ENCODE measurements around the gene GRAP. TPM values are rescaled to one million over a fixed set of nuclear protein-coding genes. Genes with fewer than 3 reads are reported as not detected.
"Not testable (repeated sequence)": the region's sequence is repeated elsewhere in the genome, so short reads cannot be mapped to it uniquely, and the experiment has no call there.

The GRAP gene
- total RNA-seq, 2 experiments from 2014 or later = 15.4 to 16.1 TPM

DNA sequence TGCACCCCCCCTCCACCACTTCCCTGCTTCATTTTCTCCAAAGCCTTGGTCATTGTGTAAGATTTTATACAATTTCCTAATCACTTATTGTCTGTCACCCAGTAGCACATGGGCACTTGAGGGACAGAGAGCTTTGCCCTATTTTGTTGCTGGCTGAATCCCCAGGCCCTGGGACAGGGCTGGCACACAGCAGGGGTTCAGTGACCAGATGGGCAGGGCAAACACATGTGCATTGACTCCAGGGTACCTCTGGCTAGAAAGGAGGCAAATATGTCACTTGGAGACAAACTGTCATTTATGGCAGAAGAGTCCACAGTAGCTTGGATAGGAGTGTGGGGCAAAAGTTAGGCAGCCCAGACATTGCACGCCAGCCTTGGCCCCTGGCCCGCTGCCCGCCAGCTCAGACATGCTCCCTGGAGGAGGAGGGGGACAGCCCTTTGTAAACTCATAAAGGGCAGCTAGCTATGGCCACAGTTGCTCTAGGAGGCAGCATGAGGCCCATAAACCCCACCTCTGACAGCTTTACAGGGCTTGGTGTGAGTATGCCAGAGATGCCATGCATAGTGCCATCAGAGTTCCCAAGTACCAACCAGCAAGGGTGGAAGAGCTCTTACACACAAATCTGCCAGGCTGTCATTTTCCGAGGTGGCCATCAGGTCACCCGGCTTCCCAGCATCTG lies 15.8 kb downstream of the GRAP start:
- CTCF ChIA-PET, POLR2A ChIA-PET: not testable (repeated sequence)

DNA sequence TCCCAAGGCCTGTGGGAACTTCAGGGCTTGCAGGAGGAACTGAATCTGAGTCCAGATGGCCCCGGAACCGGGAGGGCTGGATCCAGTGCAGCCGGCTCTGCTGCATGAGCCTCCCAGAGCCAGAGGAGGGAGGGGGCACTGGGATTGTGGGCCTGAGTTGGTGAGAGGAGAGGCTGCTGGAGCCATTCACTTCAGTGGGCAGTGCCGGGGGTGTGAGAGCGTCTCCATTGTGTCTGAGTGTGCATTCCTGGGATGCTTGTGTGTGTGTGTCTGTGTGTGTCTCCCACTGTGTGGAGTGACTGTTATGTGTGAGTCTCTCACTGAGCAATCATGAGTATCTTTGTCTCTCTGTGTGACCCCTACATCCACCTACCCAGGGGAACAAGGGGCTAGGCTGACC lies 17.0 kb downstream of the GRAP start:
- CTCF ChIA-PET; DNase-seq; POLR2A ChIA-PET; H3K36me3 Mint-ChIP-seq (ENCODE audit: low read depth); H3K27ac Mint-ChIP-seq; H3K4me1 Mint-ChIP-seq; H3K4me3 Mint-ChIP-seq; H3K9me3 Mint-ChIP-seq; H3K27me3 Mint-ChIP-seq: not testable (repeated sequence)

More for the DNA sequence above, 15.8 kb downstream of the GRAP start:
- not testable (repeated sequence) for DNase-seq; H3K36me3 Mint-ChIP-seq (ENCODE audit: low read depth); H3K9me3 Mint-ChIP-seq; H3K4me3 Mint-ChIP-seq; H3K27ac Mint-ChIP-seq; H3K27me3 Mint-ChIP-seq; H3K4me1 Mint-ChIP-seq

DNA sequence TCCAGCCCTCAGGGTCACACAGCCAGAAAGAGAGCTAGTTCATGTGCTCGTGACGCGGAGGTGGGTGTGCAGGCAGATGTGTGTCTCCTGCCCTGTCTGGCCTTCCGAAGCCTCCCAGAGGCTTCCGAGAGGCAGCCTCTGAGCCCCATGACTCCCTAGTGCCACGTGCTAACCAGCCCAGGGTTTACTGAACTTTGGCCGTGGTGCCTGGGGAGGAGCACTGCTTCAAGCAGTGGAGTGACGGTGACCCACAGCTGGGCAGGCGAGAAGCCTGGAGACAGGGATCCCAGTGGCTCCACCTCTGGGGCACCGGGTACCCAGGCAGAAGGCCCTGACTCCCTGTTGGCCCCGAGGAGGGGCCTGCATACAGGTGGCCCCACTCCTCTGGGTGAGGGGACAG lies 18.1 kb downstream of the GRAP start:
- H3K4me3 Mint-ChIP-seq; H3K36me3 Mint-ChIP-seq (ENCODE audit: low read depth); POLR2A ChIA-PET; H3K27ac Mint-ChIP-seq; DNase-seq; H3K9me3 Mint-ChIP-seq; CTCF ChIA-PET; H3K27me3 Mint-ChIP-seq: not testable (repeated sequence)
- H3K4me1 Mint-ChIP-seq = peaks cover 13% of the 10 kb centered on the region

DNA sequence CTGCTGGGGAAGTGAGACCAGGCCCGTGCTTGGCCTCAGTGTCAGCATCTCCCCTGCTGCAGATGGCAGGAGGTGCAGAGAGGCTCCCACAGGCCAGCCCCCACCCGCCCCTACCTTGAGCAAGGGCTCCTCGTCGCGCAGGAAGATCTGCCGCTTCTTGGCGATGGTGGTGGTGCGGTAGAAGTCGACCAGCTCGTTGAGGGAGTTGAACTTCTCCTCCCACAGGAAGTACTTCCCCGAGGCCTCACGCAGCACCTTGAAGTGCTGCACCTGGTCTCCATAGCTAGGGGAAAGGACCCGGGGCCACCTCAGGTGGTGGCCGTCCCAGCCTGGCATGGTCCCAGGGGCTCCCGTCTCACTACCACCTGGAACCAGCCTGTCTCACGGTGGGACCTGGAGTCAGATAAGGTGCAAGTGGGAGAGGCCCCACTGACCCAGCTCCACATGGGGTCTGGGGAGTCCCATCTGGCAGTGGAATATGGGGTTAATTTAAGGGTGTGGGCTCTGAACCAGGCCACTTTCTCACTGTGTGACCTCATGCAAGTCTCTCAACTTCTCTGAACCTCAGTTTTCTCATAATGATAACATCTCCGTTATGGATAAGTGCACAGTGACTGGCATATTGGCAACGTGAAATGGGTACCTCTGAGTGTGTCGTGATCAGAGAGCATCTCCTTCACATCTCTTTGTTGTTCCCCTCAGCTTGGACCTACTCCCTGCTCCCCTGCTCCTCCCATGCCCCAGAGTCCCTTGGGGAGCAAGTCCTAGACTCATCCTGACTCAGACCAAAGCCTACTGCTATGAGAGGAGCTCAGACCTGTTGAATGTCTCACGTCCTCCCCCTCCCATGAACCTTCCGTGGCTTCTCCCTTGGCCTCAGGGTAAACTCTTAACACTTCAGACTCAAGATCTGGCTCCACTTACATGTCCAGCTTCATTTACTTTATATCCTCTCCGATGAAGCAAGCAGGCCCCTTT lies 22.4 kb downstream of the GRAP start:
- no peak overlapping the region for H3K4me3 Mint-ChIP-seq
- H3K9me3 Mint-ChIP-seq = no peaks in the 10 kb centered on the region
- no peak for DNase-seq
- H3K27ac Mint-ChIP-seq = no peak overlapping the region
- ChIA-PET POLR2A (no interaction called here), CTCF (interaction anchor here (0.5 to 1.5 kb wide), 3 partner anchors 18 to 841 kb away, joined by 3 to 9 read pairs (median 3); no protein-coding TSS in a partner anchor)
- no peaks in the 10 kb centered on the region for H3K27me3 Mint-ChIP-seq
- H3K36me3 Mint-ChIP-seq (ENCODE audit: low read depth) = peaks cover 8% of the 10 kb centered on the region
- H3K4me1 Mint-ChIP-seq = peaks cover 13% of the 10 kb centered on the region

DNA sequence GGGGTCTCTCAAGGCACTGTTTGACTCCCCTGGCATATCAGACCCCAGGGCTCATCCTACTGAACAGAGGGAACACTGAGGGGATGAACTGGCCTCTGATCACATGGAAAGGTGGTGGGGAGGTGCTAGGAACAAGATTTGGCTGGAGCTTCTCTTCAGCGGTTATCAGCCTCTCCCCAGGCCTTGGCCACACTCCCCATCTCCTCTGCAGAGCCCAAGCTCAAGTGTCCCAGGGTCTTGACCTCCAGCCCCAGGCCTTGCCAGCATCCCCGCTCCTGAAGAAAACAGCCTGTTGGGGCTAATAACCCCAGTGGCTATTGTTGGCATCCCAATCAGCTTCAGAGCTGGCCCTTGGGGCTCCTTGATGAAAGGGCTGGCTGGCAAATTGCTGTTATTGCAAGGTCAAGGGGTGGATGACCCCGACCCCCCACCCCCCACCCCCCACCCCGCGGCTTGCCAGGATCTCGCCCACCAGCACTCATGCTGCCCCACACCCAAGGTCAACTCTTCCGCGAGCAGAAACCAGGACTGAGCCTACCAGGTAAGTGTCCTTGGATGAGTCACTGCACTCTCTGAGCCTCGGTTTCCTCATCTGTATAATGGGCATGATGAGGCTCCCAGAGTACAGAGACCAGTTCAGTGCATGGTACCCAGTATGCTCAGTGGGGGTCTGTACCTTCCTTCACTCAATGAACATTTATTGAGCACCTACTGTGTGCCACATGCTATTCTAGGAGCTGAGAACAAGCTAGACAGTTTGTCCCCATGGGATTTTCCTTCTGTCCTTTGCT lies 23.4 kb downstream of the GRAP start:
- peaks cover 8% of the 10 kb centered on the region for H3K36me3 Mint-ChIP-seq (ENCODE audit: low read depth)
- H3K27ac Mint-ChIP-seq = no peak overlapping the region
- no peak for DNase-seq
- no peak overlapping the region for H3K4me3 Mint-ChIP-seq
- ChIA-PET CTCF (interaction anchor here (1.2 to 1.8 kb wide), 3 partner anchors 63 to 398 kb away, joined by 4 to 9 read pairs (median 8); no protein-coding TSS in a partner anchor), POLR2A (interaction anchor here (1.3 kb wide), 1 partner anchor 19 kb away, joined by 4 read pairs; the partner anchor contains the start of gene FAM83G)
- H3K4me1 Mint-ChIP-seq = peaks cover 13% of the 10 kb centered on the region
- H3K9me3 Mint-ChIP-seq = no peaks in the 10 kb centered on the region
- H3K27me3 Mint-ChIP-seq = no peaks in the 10 kb centered on the region

DNA sequence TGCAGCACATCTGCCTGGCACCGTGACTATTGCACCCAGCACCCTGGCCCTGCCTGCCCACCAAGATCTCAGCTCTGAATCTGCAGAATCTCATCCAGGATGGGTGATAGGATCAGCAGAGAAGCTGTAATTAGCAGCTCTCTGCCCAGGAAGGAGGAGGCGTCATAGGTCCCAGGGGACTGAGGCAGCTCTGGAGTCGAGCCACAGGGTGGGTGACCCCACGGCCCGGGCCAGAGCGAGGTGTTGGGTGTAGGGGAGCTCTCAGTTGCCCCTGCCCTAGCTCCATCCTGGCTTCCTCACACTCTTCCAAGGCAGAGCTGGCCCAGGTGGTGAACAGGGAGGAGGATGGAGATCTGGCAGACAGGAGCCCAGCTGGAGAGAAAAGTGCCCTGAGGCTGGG lies 24.0 kb downstream of the GRAP start:
- ChIA-PET CTCF (interaction anchor here (1.2 to 1.8 kb wide), 2 partner anchors 62 to 397 kb away, joined by 4 to 8 read pairs; no protein-coding TSS in a partner anchor), POLR2A (interaction anchor here (1.3 kb wide), 2 partner anchors 14 to 18 kb away, joined by 3 to 4 read pairs; partner anchors contain the start of gene FAM83G)
- no peaks in the 10 kb centered on the region for H3K27me3 Mint-ChIP-seq
- no peak overlapping the region for H3K4me3 Mint-ChIP-seq
- no peak overlapping the region for H3K27ac Mint-ChIP-seq
- peaks cover 8% of the 10 kb centered on the region for H3K36me3 Mint-ChIP-seq (ENCODE audit: low read depth)
- DNase-seq = no peak
- peaks cover 13% of the 10 kb centered on the region for H3K4me1 Mint-ChIP-seq
- H3K9me3 Mint-ChIP-seq = no peaks in the 10 kb centered on the region

DNA sequence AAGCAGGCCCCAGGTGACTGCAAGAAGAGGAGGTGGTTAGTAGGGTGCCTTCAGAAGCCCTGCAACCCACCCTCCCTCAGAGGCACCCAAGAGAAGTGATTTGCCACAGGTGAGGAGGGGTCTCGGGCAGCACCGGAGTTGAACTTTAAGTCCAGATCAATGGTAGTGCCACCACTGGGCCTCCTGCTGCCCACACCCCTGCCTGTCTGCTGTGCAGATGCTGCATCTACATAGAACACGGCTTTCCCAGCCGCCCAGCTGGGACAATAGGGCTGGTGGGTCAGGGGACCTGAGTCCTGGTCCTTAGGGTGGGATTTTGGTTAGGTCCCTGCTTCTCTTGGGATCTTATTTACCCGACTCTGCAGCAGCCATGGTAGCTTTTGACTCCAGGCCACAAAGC lies 24.6 kb downstream of the GRAP start:
- Mint-ChIP-seq H3K4me3 (no peak overlapping the region), H3K9me3 (no peaks in the 10 kb centered on the region), H3K36me3 (ENCODE audit: low read depth) (peaks cover 8% of the 10 kb centered on the region), H3K27ac (no peak overlapping the region), H3K4me1 (peaks cover 13% of the 10 kb centered on the region), H3K27me3 (no peaks in the 10 kb centered on the region)
- ChIA-PET CTCF (interaction anchor here (1.2 to 1.8 kb wide), 2 partner anchors 61 to 396 kb away, joined by 4 to 8 read pairs; no protein-coding TSS in a partner anchor), POLR2A (interaction anchor here (1.3 kb wide), 1 partner anchor 14 kb away, joined by 3 read pairs; no protein-coding TSS in a partner anchor)
- no peak for DNase-seq

DNA sequence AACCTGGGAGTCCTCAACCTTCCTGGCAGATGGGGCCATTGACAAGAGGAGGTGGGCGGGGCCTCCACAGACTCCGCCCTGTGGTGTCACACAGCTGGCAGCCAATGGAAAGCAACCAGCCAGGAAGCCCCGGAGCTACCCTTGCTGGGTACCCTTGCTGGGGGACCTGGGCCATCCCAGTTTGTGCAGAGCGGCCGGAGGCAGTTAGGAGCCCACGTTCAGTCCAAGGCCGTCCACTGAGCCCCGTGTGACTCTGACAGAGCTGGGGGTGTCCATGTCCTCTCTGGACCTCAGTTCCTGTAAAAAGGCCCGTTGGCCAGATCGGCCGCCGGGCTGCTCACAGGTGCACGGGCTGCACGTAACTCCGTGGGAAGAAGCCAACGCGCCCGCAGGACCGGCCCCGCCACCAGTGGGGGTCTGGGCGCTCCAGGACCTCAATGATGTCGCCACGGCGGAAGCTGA lies 25.1 kb downstream of the GRAP start:
- H3K27ac Mint-ChIP-seq = no peak overlapping the region
- H3K36me3 Mint-ChIP-seq (ENCODE audit: low read depth) = peaks cover 8% of the 10 kb centered on the region
- peaks cover 13% of the 10 kb centered on the region for H3K4me1 Mint-ChIP-seq
- POLR2A ChIA-PET = interaction anchor here (1.3 to 1.6 kb wide), 2 partner anchors 13 to 17 kb away, joined by 3 to 5 read pairs; partner anchors contain the start of gene FAM83G
- CTCF ChIA-PET = interaction anchor here (1.8 kb wide), 1 partner anchor 61 kb away, joined by 8 read pairs; no protein-coding TSS in a partner anchor
- H3K9me3 Mint-ChIP-seq = no peaks in the 10 kb centered on the region
- H3K4me3 Mint-ChIP-seq = no peak overlapping the region
- H3K27me3 Mint-ChIP-seq = no peaks in the 10 kb centered on the region
- peak; percentile 43 for DNase-seq

DNA sequence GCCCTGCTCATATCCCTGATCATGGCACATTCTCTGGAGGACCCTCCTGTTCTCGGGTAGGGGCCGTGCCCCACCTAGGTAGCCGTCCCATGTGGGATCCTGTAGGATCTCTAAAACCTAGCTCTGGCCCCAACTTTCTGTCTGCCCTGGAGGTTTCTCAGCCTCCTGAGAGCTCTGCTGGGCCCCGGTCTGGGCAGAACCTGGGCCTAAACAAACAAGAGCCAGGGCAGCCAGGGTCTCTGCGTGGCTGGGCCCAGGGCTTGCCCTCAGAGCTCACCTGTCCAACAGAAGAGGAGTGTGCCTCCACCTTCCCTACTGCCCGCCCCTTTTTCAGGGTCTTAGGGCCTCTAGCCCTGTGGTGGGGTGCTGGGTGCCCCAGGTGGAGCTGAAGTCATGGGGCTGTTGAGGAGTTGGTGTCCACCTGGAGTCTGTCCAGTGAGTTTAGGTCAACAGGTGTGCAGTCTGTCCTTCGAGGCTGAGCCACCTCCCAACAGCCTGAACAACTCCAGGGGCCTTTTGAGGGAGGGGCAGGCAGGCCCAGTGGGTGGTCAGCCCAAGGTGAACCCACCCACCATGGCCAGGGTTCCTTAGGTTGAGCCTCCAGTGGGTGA lies 25.6 kb downstream of the GRAP start:
- DNase-seq; H3K4me3 Mint-ChIP-seq; H3K27ac Mint-ChIP-seq; H3K27me3 Mint-ChIP-seq; H3K9me3 Mint-ChIP-seq; H3K36me3 Mint-ChIP-seq (ENCODE audit: low read depth): not testable (repeated sequence)
- ChIA-PET POLR2A (interaction anchor here (1.6 kb wide), 1 partner anchor 17 kb away, joined by 5 read pairs; the partner anchor contains the start of gene FAM83G), CTCF (interaction anchor here (1.1 to 1.8 kb wide), 2 partner anchors 24 to 60 kb away, joined by 3 to 8 read pairs; no protein-coding TSS in a partner anchor)
- peaks cover 13% of the 10 kb centered on the region for H3K4me1 Mint-ChIP-seq

DNA sequence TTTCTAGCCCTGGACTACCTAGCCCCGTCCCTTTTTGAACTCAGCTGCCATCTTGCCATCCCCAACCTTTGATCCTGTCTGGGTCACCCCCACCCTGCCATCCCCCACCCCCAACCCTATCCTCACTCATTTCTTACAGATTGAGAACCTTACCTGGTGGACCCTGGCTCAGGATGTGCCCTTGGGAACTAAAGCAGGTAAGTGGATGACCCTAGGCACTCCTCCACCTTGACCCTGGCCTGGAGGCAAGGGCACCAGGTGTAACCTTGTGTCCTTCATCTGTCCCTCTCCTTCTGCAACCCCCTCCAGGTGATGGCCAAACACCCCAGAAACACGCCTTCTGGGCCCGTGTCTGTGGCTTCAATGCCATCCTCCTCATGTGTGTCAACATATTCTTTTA lies 26.7 kb downstream of the GRAP start:
- H3K27ac Mint-ChIP-seq = no peak overlapping the region
- no peaks in the 10 kb centered on the region for H3K9me3 Mint-ChIP-seq
- POLR2A ChIA-PET = interaction anchor here (1.6 kb wide), 1 partner anchor 16 kb away, joined by 5 read pairs; the partner anchor contains the start of gene FAM83G
- no peak for DNase-seq
- CTCF ChIA-PET = interaction anchor here (1.1 kb wide), 1 partner anchor 23 kb away, joined by 3 read pairs; no protein-coding TSS in a partner anchor
- no peak overlapping the region for H3K4me3 Mint-ChIP-seq
- peaks cover 2% of the 10 kb centered on the region for H3K27me3 Mint-ChIP-seq
- H3K4me1 Mint-ChIP-seq = peaks cover 13% of the 10 kb centered on the region
- peaks cover 8% of the 10 kb centered on the region for H3K36me3 Mint-ChIP-seq (ENCODE audit: low read depth)

DNA sequence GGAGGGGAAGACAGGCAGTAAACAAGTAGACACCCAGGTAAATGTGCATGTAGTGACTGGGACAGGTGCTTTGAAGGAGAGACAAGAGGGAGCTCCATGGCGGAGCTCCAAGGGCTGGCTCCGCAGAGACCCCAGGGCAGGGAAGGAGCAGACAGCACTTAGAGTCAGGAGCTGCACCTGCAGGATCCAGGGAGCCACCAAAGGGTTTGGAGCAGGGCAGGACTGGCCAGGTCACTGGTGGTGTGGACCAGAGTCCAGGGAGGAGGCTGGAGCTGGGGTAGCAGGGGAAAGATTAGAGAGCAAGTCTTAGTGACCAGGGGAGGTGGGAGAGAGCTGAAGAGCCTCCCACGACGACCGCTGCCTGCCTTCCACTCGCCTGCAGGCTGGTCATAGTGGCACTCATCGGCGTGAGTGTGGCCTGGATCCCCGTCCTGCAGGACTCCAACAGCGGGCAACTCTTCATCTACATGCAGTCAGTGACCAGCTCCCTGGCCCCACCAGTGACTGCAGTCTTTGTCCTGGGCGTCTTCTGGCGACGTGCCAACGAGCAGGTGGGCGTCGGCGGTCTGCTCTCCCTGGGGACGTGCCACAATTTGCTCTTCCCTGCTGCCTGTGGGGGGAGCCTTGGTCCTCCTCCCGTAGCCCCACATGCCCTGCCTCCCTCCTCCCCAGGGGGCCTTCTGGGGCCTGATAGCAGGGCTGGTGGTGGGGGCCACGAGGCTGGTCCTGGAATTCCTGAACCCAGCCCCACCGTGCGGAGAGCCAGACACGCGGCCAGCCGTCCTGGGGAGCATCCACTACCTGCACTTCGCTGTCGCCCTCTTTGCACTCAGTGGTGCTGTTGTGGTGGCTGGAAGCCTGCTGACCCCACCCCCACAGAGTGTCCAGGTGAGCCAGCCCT lies 27.5 kb downstream of the GRAP start:
- H3K9me3 Mint-ChIP-seq = no peaks in the 10 kb centered on the region
- peaks cover 2% of the 10 kb centered on the region for H3K27me3 Mint-ChIP-seq
- CTCF ChIA-PET = no interaction called here

More for the DNA sequence above, 27.5 kb downstream of the GRAP start:
- H3K4me1 Mint-ChIP-seq = peaks cover 6% of the 10 kb centered on the region
- no peak overlapping the region for H3K4me3 Mint-ChIP-seq
- peaks cover 3% of the 10 kb centered on the region for H3K36me3 Mint-ChIP-seq (ENCODE audit: low read depth)
- DNase-seq = no peak
- H3K27ac Mint-ChIP-seq = no peak overlapping the region
- POLR2A ChIA-PET = no interaction called here
